CD4-positive, alpha-beta T cell treated with Interleukin-4 for 4 hours (primary cell): Measurements from ENCODE around the gene RHBDD1.

Experiments used
- DNase-seq: peaks from one replicate; pipeline ENCODE4 v3.0.0-alpha.2; 2020

RHBDD1 gene

DNA sequence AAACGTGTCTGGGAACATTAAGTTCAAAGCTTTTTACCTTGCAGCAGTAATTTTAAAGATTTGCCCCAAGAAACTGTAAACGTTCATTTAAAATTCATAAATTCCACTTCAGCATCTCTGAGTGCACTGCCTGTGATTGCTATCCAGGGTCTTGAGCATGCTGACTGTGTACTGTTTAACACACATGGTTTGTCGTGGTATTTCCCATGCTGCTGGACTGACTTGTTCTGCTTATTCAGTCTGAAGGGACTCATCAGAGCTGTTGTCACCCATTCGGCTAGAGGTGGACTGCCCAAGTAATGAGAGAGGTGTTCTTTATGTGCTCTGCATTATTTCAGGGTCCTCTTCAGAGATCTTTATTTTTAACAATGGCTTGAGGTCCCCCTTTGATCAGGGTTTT, 53.1 kb downstream of the RHBDD1 start:
- no peak for DNase-seq

- no peak for DNase-seq
Observed at GRCh38 chr2:226890286-226890685, 54.4 kb downstream of the RHBDD1 start.

GRCh38 chr2:226891780-226892590, 56.1 kb downstream of the RHBDD1 start:
- DNase-seq: no peak

- DNase-seq: no peak
Observed at GRCh38 chr2:226892729-226893128, 56.9 kb downstream of the RHBDD1 start.

GRCh38 chr2:226893216-226893615, 57.4 kb downstream of the RHBDD1 start:
- no peak for DNase-seq

DNA sequence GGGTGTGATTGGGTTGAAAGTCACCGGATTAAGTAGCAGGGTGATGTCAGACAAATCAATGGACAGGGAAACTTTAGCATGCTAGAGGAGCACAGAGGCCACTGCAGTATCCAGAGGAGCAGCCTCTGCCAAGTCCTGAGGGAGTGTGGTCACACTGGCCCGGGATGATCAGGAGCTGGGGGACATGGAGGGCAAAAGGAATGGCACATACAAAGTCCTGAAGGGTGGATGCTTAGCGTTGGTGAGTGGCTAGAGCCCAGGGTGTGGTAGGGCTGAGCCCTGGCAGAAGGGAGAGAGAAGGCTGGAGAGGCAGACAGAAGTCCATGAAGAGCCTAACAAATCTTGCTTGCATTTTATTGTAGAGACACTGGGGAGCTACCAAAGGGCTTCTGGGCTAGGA, 58.9 kb downstream of the RHBDD1 start:
- no peak for DNase-seq

DNA sequence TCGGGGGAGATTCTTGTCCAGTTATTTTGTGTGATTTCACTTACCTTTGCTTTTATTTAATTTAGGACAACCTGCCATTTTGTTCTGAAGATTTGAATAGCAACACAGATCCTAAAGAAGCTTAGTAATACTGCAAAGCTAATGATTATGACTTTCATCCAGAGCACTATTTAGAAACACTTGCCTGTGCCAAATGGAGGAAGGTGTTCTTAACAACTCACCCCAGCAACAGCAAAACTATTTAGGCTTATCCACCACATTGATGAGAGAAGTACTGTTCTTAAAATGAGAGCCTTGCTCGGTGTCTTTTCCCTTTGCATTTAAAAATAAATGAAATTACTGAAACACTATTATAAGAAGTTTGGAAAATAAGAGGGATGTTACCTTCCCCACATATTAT, 59.7 kb downstream of the RHBDD1 start:
- no peak for DNase-seq

DNA sequence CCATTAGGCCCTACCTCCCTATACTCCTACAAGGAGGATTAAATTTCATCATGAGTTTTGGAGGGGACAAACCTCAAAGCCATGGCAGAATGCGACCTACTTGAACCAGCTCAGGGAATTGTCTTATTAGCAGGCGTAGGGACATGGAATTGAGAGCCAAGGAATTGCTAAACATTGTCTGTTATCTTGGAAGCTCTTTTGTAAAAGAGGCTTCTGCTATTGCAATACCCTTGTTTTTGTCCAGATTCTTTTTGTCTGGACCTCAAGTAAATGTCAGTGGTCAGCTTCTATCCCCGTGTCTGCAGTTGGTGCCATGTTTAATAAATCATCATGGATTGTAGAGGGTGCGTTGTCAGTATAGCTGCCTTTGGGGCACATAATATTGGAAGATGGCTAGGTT, 62.3 kb downstream of the RHBDD1 start:
- DNase-seq: no peak

DNA sequence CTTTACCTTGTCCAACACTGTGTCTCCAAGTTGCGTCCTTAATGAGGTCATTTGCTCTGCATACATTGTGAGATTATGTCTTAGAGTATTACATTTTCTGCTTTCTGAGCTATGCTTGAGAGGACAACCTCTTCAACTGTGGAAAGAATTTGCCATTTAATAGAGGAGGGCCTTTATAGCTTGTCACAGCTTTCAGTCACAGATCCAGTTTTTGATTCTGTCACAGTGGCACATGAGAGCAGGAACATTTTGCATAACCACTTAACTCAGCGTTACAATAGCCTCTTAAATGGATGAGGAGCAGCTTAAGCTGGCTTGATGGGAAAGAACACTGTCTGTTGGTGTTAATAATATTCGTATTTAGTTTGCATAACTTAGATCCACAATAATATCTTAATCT, 63.0 kb downstream of the RHBDD1 start:
- no peak for DNase-seq

DNA sequence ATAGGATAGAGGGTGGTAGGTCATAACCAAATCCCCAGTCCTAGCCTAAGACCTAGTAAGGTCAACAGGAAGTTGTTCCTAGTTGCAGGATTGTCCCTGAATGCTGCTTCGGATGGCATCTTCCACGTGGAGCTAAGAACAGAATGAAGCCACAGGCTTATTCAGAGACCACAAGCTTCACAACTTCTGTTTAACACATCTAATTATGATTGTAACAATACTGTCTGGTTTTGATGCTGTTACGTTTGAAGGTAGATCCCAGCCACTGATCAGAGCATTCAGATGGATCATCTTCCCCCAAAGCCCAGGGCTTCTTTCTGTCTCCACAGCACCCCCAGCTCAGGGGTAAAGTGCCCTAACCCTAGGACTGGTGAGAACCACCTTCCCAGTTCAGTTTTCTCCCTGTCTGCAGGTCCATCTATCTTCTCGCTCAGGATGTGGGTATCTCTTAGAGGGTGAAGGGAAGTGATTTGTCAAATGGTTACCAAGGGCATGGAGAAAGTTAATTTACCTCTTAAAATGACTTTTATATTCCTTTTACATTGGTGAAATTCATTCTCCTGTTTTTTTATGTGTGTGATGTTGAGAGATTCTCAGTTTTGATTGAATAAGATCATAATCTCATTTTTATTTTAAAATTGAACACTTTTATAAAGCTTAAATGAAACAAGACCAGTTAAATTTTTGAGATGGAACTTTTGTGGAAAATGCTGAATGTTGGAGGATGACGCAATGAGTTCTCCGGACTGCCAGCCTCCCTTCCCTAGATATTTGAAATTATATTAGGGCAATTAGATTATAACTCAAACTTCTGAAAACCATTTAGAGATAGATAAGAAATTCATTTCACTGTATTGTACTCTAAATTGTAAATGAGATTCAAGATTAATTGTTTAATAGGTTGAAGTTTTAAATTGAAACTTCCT, 66.5 kb downstream of the RHBDD1 start:
- DNase-seq: no peak

- no peak for DNase-seq
Observed at GRCh38 chr2:226903179-226903578, 67.3 kb downstream of the RHBDD1 start.

DNA sequence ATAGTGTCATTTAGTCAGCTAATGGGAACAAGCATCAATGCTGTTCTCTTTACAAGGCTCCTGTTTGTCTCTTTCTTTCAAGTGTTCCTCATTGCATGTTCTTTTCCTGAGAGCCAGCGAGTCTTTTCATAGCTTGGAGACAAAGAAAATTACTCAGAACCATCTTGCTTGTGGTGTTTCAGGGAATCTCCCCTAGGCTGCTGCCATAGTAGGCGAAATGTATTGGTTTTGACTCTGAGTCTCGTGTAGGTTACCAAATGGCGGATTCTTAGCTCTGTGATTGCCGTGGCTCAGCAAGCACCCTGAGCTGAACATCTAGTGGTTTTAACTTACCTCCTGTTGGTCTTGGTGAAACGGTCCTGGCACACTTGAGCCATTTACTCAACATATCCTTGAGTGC, 68.7 kb downstream of the RHBDD1 start:
- no peak for DNase-seq

DNA sequence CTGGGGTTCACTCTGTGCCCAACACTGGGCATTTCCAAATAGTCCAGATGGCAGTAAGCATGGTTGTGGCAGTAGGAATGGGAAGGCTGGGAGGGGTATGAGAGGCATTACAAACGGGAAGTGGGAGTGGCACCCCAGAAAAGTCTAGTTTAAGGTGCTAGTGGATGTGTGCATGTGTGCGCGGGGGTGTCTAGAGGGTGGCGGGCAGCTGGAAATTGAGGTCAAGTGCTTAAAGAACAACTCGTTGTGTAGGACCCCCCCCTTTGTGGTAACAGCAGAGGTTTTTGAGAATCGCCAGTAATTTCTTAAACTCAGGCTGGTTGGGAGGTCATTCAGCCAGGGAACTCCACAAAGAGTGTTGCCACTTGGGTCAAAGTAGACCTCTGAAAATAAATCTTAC, 69.9 kb downstream of the RHBDD1 start:
- DNase-seq: no peak

GRCh38 chr2:226906163-226906693, 70.4 kb downstream of the RHBDD1 start:
- no peak for DNase-seq

GRCh38 chr2:226909126-226909525, 73.3 kb downstream of the RHBDD1 start:
- no peak for DNase-seq

DNA sequence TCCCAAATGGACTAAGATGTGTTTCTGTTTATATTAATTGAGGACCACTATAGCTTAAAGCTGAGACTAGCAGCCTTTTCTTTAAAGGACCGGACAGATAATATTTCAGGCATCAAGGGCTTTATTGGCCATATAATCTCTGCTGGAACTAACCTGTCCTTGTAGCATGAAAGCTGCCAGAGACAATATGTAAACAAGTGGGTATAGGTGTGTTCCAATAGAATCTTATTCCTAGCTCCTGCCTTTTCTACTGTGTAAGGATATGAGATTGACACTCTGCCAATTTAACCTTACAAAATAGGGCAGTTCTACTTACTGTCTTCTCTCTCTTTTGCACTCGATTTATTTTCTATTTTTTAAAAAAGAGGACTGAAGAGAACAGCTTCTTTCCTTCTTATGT, 74.0 kb downstream of the RHBDD1 start:
- no peak for DNase-seq

DNA sequence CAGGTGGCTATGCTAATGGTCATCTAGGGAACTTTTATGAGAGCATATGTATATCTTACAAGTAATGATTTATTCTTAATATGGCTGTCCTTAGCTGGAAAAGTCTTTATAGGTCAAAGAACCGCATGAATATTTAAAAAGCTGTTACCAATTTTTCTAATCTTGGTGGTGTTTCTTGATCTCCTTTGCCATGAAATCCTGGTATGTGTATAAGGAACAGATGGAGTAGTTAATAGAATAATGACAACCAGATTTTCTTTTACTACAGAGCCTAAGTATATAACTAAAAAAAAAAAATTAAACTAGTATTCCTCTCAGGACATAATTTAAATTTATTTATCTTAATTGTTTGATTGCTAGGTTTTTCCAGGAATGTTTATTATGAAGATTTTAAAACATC, 74.5 kb downstream of the RHBDD1 start:
- no peak for DNase-seq

- no peak for DNase-seq
Observed at GRCh38 chr2:226911932-226912331, 76.1 kb downstream of the RHBDD1 start.

DNA sequence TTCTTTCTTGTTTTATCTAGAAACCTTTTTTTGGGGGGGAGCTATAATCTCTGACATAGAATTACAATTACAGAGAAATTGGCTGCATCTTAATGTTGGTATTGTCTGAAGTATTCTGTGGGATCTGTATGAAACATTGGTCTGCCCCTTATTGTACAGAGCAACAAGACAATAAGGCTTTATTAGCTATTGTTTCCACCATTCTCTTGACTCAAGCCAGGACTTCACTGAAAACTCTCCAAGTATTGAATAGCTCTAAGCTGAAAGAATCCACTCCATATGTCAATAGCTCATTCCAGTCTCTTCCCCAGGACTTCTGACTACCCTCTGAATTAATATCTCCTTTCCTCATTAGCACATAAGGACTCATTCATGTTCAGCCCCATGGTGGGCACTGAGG, 77.8 kb downstream of the RHBDD1 start:
- DNase-seq: no peak

DNA sequence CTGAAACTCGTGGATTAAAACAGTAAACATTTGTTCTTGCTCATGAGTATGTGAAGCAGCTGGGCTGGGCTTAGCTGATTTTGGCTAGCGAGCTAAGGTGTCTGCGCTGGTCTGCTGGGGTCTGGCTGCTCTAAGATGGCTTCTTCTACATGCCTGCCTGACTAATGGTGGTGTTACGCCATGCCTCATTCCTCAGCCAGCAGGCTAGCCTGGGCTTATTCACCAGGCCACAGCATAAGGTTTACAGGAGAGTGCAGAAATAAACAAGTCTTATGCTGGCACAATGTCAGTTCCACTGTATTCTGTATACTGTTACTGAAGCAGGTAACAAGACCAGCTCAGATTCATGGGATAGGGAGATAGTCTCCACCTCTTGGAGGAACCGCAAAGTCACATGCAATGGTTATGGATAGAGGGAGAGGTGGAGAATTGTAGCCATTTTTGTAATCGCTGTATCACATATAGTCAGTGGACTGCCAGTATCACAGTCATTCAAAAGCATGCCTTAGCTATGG, 80.0 kb downstream of the RHBDD1 start:
- no peak for DNase-seq

GRCh38 chr2:226916669-226917068, 80.8 kb downstream of the RHBDD1 start:
- no peak for DNase-seq

DNA sequence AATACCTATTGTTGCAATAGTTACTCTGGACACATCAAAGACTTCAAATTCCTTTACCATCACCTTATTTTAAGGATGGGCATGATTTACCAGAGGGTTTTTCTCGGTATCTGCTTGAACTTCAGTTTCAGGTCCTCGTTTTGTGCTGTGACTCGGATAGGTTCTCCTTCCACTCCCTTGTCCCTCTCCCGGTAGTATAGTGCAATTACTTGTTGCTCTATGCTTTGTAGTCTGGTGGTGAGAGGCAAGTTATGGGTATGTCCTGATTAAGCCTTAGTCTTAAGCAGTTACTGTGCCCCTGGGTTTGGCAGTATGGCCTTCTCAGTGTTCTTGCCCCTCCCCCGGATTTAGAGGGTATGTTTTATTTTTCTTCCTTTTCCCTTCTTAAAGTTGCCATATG, 96.6 kb downstream of the RHBDD1 start:
- no peak for DNase-seq

- DNase-seq: no peak
Observed at GRCh38 chr2:226934546-226935201, 98.8 kb downstream of the RHBDD1 start.
